Bronchial epithelial cell (primary cell): Measurements from ENCODE around the gene DAB2IP. TPM values are rescaled to one million over a fixed set of nuclear protein-coding genes. Genes with fewer than 3 reads are reported as not detected.

Experiments used
- DNase-seq: peaks from one replicate; pipeline ENCODE4 v3.0.0-alpha.2; 2010; ENCODE audit warnings: low read depth
- FAIRE-seq: peaks from 2 replicates; lab custom pipeline; 2011; peaks lifted over from hg19 to GRCh38; lab: Jason Lieb, UNC
- H3K27me3 ChIP-seq: 2 replicates; pipeline ENCODE4 v1.5.1; 2011; ENCODE audit warnings: low read length; ENCODE audit not compliant: control insufficient read depth, insufficient read depth
- H3K36me3 ChIP-seq: 2 replicates; pipeline ENCODE4 v1.5.1; 2011; ENCODE audit warnings: low read length; ENCODE audit not compliant: control insufficient read depth, insufficient read depth
- H3K4me3 ChIP-seq: 2 replicates; pipeline ENCODE4 v1.5.1; 2011; ENCODE audit warnings: mild to moderate bottlenecking, low read depth, low read length, control low read depth
- CTCF ChIP-seq: IDR thresholded peaks from 2 replicates; pipeline ENCODE4 v1.5.1; 2011; ENCODE audit warnings: mild to moderate bottlenecking, moderate library complexity, low read length, control low read depth, inconsistent platforms; ENCODE audit not compliant: insufficient read depth, severe bottlenecking
- total RNA-seq: library from RNA; depleted of rRNA; stranded (reverse); fragments of >200 nt; gene quantifications from 2 replicates; pipeline ENCODE4 v1.2.1, GENCODE V29; 2014

The DAB2IP gene
- total RNA-seq, 1 donor from 2014 or later, result 8.4 TPM

- Histone ChIP-seq H3K27me3 (no peaks in the 10 kb centered on the region), H3K4me3 (no peak overlapping the region), H3K36me3 (no peaks in the 10 kb centered on the region)
- DNase-seq (peak; percentile 33), FAIRE-seq (no peak)
- no peak for TF ChIP-seq CTCF
Measured at GRCh38 chr9:121692606-121693387, 41.4 kb downstream of the DAB2IP start.

- no peaks in the 10 kb centered on the region for H3K36me3 ChIP-seq
- DNase-seq, result no peak
- FAIRE-seq, result no peak
- TF ChIP-seq CTCF, result no peak
- no peaks in the 10 kb centered on the region for H3K27me3 ChIP-seq
- no peak overlapping the region for H3K4me3 ChIP-seq
Measured at GRCh38 chr9:121693388-121693670, 41.9 kb downstream of the DAB2IP start.

GRCh38 chr9:121694001-121694400 lies 42.6 kb downstream of the DAB2IP start:
- H3K36me3 ChIP-seq, result no peaks in the 10 kb centered on the region
- TF ChIP-seq CTCF, result no peak
- FAIRE-seq (no peak), DNase-seq (no peak)
- no peaks in the 10 kb centered on the region for H3K27me3 ChIP-seq
- H3K4me3 ChIP-seq, result no peak overlapping the region

GRCh38 chr9:121694600-121694999 lies 43.2 kb downstream of the DAB2IP start:
- DNase-seq, result no peak
- TF ChIP-seq CTCF, result no peak
- H3K27me3 ChIP-seq, result no peaks in the 10 kb centered on the region
- no peak for FAIRE-seq
- no peaks in the 10 kb centered on the region for H3K36me3 ChIP-seq
- no peak overlapping the region for H3K4me3 ChIP-seq

- Histone ChIP-seq H3K36me3 (no peaks in the 10 kb centered on the region), H3K4me3 (no peak overlapping the region), H3K27me3 (no peaks in the 10 kb centered on the region)
- no peak for TF ChIP-seq CTCF
- DNase-seq, result no peak
- FAIRE-seq, result no peak
Measured at GRCh38 chr9:121696930-121697329, 45.5 kb downstream of the DAB2IP start.
